Body of pancreas (tissue), 4 donors: Measurements from ENCODE around the gene IFRD2. TPM values are rescaled to one million over a fixed set of nuclear protein-coding genes. Genes with fewer than 3 reads are reported as not detected.

Source experiments
- ATAC-seq: fragments of 150-250 bp; one replicate; pipeline ENCODE4 v1.9.1; 2016
- DNase-seq, 4 donors: peaks; one replicate each; pipeline ENCODE4 v3.0.0-alpha.2; 2019
- H3K27ac ChIP-seq, 4 donors: fragments of 200-600 bp; sonication (generic); 1 replicate in 3 of 4; 2 replicates in 1 of 4; pipeline versions ENCODE4 v1.5.1 to v1.6.1; 2016 to 2019; ENCODE audit warnings: mild to moderate bottlenecking in 1 of 4, mixed read lengths in 1 of 4, moderate library complexity in 1 of 4
- H3K27me3 ChIP-seq, 2 donors: fragments of 200-600 bp; sonication (generic); one replicate each; pipeline ENCODE4 v1.6.0; 2016; ENCODE audit warnings: mild to moderate bottlenecking in 1 of 2
- H3K36me3 ChIP-seq, 2 donors: fragments of 200-600 bp; sonication (generic); replicated peaks in 1 of 2; 2 replicates each; pipeline ENCODE4 v1.5.1; 2016; ENCODE audit warnings: low read depth in 2 of 2; ENCODE audit not compliant: insufficient read depth in 1 of 2
- H3K4me1 ChIP-seq: fragments of 200-600 bp; sonication (generic); one replicate; pipeline ENCODE4 v1.6.0; 2016
- H3K4me3 ChIP-seq, 2 donors: fragments of 200-600 bp; sonication (generic); 1 replicate in 1 of 2; 2 replicates in 1 of 2; pipeline ENCODE4 v1.5.1; 2016 to 2019
- H3K9me3 ChIP-seq, 3 donors: fragments of 200-600 bp; sonication (generic); 1 replicate in 2 of 3; 2 replicates in 1 of 3; pipeline ENCODE4 v1.5.1; 2016
- POLR2A ChIP-seq, 3 donors: fragments of 450-650 bp; IDR thresholded peaks; one replicate each; pipeline ENCODE4 v1.6.1; 2016; ENCODE audit warnings: antibody characterized with exemption in 3 of 3, mild to moderate bottlenecking in 2 of 3
- WGBS, 2 donors: methylation state at CpG; one replicate each; pipeline ENCODE4 v1.1.5; 2017; 5-methylcytosine and 5-hydroxymethylcytosine counted together
- intact Hi-C: fragments of 100-400 bp; cut with DNase I; formaldehyde crosslinking; loops from one replicate; pipeline ENCODE4 v1.15.1; 2023
- total RNA-seq, 2 donors: library from RNA; depleted of rRNA; stranded (reverse); fragments of >200 nt; gene quantifications; one replicate each; pipeline ENCODE4 v1.1.0, GENCODE V29; 2016
- TF ChIP-seq, protein P1 (sequence below), 7 experiments: fragments of 450-650 bp in 4 of 7; fragments of 200-600 bp in 3 of 7; sonication (generic) in 3 of 7; IDR thresholded peaks; one replicate each; pipeline ENCODE4 v1.5.1; 2016 to 2019; ENCODE audit warnings: antibody characterized with exemption in 7 of 7

Gene IFRD2
- total RNA-seq, 2 donors from 2014 or later, result 75.8 to 103 TPM

- Histone ChIP-seq H3K4me3 (no peak overlapping the region), H3K36me3 (no peaks in the 10 kb centered on the region), H3K27me3 (no peaks in the 10 kb centered on the region), H3K27ac (peak overlapping the region; percentile 93 to 97 (median 94)), H3K4me1 (peaks cover 79% of the 10 kb centered on the region), H3K9me3 (no peaks in the 10 kb centered on the region)
- ATAC-seq (no peak), DNase-seq (no peak)
- WGBS, 2 donors, result 20 to 40% methylated on average over 9 to 10 of the region's 10 CpGs
- TF ChIP-seq, protein P1, sequence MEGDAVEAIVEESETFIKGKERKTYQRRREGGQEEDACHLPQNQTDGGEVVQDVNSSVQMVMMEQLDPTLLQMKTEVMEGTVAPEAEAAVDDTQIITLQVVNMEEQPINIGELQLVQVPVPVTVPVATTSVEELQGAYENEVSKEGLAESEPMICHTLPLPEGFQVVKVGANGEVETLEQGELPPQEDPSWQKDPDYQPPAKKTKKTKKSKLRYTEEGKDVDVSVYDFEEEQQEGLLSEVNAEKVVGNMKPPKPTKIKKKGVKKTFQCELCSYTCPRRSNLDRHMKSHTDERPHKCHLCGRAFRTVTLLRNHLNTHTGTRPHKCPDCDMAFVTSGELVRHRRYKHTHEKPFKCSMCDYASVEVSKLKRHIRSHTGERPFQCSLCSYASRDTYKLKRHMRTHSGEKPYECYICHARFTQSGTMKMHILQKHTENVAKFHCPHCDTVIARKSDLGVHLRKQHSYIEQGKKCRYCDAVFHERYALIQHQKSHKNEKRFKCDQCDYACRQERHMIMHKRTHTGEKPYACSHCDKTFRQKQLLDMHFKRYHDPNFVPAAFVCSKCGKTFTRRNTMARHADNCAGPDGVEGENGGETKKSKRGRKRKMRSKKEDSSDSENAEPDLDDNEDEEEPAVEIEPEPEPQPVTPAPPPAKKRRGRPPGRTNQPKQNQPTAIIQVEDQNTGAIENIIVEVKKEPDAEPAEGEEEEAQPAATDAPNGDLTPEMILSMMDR (IDR thresholded peaks at IDR 0.05), result no peak
- TF ChIP-seq POLR2A (IDR thresholded peaks at IDR 0.05), result peak in 1 of 3 donors; percentile 18
- intact Hi-C loops, result loop anchor here (5.0 to 10.0 kb wide), 2 partner anchors 39 to 77 kb away; partner anchors contain the start of gene GNAT1
Observed at GRCh38 chr3:50271314-50271936, 20.8 kb downstream of the IFRD2 start.

- no peaks in the 10 kb centered on the region for H3K9me3 ChIP-seq
- DNase-seq, result no peak
- no peak overlapping the region for H3K4me3 ChIP-seq
- no peak for ATAC-seq
- TF ChIP-seq, protein P1 (IDR thresholded peaks at IDR 0.05), result no peak
- TF ChIP-seq POLR2A (IDR thresholded peaks at IDR 0.05), result no peak
- H3K27me3 ChIP-seq, result no peaks in the 10 kb centered on the region
- no peaks in the 10 kb centered on the region for H3K36me3 ChIP-seq
- WGBS, 2 donors, result 50 to 51% methylated on average over 10 to 19 of the region's 19 CpGs
- peaks cover 87% of the 10 kb centered on the region for H3K4me1 ChIP-seq
- intact Hi-C loops, result loop anchor here (5.0 to 10.0 kb wide), 2 partner anchors 38 to 76 kb away; partner anchors contain the start of gene GNAT1
- peak overlapping the region; percentile 93 to 97 (median 94) for H3K27ac ChIP-seq
Observed at GRCh38 chr3:50270422-50271224, 21.6 kb downstream of the IFRD2 start.

DNA sequence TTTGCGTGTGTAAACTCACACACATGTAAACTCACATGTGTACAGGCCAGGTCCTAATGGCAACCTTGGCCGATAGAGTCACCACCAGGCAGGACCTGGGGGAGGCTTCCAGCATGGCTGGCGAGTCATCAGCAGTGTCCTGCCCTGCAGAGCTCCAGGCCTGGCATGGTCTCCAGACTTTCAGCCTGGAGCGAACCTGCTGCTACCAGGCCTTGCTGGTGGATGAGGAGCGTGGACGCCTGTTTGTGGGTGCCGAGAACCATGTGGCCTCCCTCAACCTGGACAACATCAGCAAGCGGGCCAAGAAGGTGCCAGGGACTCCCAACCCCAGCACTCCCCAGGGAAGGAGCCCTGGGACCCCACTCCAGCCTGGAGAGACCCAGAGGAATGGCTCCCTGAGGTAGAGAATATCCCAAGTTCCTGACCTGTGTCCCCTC, 22.2 kb downstream of the IFRD2 start:
- DNase-seq, result no peak
- peak overlapping the region; percentile 93 to 97 (median 94) for H3K27ac ChIP-seq
- H3K9me3 ChIP-seq, result no peaks in the 10 kb centered on the region
- intact Hi-C loops, result loop anchor here (5.0 to 10.0 kb wide), 2 partner anchors 38 to 75 kb away; partner anchors contain the start of gene GNAT1
- ATAC-seq, result no peak
- H3K4me3 ChIP-seq, result peak overlapping the region in 1 of 2 donors; percentile 16
- WGBS, 2 donors, result 37 to 40% methylated on average over 1 to 8 of the region's 8 CpGs
- TF ChIP-seq, protein P1 (IDR thresholded peaks at IDR 0.05), result no peak
- TF ChIP-seq POLR2A (IDR thresholded peaks at IDR 0.05), result no peak
- no peaks in the 10 kb centered on the region for H3K27me3 ChIP-seq
- H3K36me3 ChIP-seq, result no peaks in the 10 kb centered on the region
- peaks cover 93% of the 10 kb centered on the region for H3K4me1 ChIP-seq

DNA sequence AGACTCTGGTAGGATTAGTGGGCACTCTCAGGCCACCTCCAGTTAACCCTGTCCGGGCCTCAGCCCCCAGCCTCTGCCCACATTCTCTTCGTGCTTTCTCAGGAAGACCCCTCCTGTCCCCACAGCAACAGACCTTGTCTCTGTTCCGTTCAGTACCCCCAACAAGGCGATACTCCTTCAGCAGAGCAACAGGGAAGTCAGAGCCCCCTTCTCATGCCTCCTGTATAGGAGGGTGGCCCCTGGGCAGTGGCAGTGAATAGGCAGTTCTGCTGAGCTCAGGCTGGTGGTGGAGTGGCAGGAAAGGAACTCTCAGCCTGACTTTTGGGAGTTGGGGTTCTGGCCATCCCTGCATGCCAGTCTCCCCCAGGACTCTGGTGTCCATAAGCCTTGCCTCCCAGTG, 22.8 kb downstream of the IFRD2 start:
- Histone ChIP-seq H3K27ac (peak overlapping the region; percentile 93 to 97 (median 94)), H3K4me1 (peaks cover 97% of the 10 kb centered on the region), H3K4me3 (peak overlapping the region; percentile 4 to 16), H3K36me3 (no peaks in the 10 kb centered on the region), H3K9me3 (no peaks in the 10 kb centered on the region), H3K27me3 (no peaks in the 10 kb centered on the region)
- TF ChIP-seq, protein P1 (IDR thresholded peaks at IDR 0.05), result no peak
- no peak for TF ChIP-seq POLR2A (IDR thresholded peaks at IDR 0.05)
- ATAC-seq, result no peak
- intact Hi-C loops, result no loop called here
- no peak for DNase-seq
- 17 to 22% methylated on average over 4 of the region's 4 CpGs for WGBS, 2 donors
